HG03565 (cell line): ENCODE measurements around the gene C1orf198.

Source experiments
- ATAC-seq: cut with Tn5 transposase; IDR thresholded peaks from one replicate; pipeline ENCODE4 v1.9.1; 2021; ENCODE audit warnings: mild to moderate bottlenecking, moderate library complexity; ENCODE audit not compliant: unreplicated experiment

The C1orf198 gene, protein sequence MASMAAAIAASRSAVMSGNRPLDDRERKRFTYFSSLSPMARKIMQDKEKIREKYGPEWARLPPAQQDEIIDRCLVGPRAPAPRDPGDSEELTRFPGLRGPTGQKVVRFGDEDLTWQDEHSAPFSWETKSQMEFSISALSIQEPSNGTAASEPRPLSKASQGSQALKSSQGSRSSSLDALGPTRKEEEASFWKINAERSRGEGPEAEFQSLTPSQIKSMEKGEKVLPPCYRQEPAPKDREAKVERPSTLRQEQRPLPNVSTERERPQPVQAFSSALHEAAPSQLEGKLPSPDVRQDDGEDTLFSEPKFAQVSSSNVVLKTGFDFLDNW

GRCh38 chr1:230867903-230868735, at the start of gene C1orf198:
TSS of gene C1orf198 (minus strand) at chr1:230868521. CDS start at chr1:230868512, 9 bp downstream.
- peak; percentile 34 for ATAC-seq

DNA sequence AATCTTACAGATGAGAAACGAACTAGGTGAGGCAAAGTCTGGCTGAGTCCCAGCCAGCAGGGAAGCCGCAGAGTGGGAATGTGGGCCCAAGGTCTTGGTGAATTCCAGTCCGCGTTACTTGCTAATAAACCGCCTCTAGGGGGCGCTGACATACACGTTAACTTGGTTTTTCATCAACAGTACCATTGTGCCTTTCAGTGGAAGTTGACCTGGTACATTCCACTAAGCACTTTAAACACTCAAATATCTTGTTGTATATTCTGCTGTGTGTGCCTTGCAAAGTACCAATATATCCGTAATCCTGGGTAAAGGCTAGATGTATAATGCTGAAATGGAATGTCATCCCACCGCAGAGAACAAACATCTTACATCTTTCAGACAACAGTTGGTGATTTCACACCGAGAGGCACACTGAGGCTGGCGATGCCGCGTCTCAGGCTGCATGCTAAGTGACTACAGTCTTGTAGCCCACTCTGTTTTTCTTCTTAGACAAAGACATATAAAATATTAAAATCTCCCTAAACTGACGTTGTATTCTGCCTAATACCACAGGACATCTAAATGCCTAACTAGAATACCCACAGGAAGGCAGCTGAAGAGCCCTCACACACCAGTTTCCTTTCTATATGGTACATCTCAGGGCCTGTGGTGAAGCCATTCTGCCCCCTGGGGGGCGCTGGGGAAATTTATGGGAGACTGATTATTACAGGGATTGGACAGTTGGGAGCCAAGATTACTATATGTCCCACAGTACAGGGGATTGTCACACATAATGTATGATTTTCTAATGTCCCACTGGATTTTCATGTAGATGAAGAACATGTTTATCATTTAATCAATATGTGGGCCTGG, 49.2 kb upstream of the C1orf198 start:
- no peak for ATAC-seq

- ATAC-seq, result no peak
Measured at GRCh38 chr1:230916587-230917283, 48.4 kb upstream of the C1orf198 start.

- no peak for ATAC-seq
Measured at GRCh38 chr1:230915078-230915477, 46.8 kb upstream of the C1orf198 start.

- no peak for ATAC-seq
Measured at GRCh38 chr1:230913496-230913895, 45.2 kb upstream of the C1orf198 start.

GRCh38 chr1:230910755-230911117, 42.4 kb upstream of the C1orf198 start:
- ATAC-seq, result no peak

- no peak for ATAC-seq
Measured at GRCh38 chr1:230909974-230910754, 41.8 kb upstream of the C1orf198 start.

DNA sequence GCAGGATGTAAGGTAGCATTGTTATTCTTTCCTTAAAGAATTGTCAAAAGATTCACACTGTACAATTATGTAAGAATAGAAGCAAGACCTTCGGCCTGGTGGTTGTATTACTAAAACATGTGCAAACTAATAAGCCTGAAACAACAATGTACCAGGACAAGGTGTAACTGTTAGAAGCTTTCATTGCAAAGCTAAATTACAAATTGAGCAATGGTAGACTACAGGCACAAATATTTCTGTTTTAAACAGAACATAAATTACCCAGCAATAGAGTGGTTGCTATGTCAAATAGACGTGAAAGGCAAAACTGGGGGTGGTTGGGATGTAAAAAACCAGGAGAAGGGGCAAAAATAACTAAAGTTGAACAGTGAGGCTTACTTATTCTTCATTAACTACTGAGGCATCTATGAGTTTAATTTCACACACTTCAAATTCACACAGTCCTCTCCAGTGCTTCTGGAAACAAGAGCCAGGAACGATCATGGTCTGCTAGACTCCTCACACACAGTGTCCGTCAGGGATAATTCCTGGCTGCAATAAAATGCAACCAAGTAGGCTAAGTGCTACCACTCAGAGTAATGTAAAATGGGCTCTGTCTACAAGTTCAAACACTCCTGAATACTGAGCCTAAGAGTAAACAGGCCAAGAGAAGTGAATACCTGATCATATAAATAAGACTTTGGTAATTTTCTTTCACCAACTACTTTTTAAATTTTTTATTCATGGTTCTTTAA, 39.3 kb upstream of the C1orf198 start:
- ATAC-seq, result no peak

DNA sequence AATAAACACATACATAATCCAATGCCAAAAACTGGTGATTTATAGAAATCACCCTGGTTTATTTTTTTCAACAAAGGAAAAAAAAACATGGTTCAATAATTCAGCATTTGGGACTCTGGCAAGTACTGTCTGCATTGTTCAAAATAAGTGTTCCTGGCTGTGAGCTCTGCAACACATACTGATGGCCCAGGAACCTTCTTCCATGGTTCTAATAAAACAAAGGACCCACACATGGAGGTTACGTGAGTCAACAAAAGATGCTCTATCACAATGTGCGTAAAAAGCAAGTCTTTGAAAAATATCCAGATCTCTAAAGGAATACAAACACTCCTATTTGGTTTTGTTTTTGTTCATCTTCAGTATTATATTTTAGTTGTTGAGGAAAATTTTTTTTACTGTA, 37.9 kb upstream of the C1orf198 start:
- no peak for ATAC-seq

DNA sequence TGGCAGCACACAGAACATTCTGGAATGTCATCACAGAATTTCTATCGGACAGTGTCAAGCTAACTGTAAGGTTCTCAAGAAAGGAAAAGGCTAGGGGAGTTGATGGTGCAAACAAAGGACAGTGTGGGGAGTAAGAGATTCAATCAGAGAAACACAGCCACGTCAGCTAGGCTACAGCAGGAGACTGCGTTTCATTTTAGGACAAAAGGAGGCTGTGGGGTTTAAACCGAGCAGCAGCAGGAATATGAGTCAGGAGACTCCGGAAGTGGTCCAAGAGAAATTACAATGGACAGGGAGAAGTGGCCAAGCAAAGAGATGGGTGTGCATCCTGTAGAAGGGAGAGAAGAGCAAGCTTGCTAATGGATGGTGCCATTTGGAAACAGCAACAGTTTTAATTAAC, 37.4 kb upstream of the C1orf198 start:
- no peak for ATAC-seq

GRCh38 chr1:230902349-230902923, 34.1 kb upstream of the C1orf198 start:
- ATAC-seq, result no peak

DNA sequence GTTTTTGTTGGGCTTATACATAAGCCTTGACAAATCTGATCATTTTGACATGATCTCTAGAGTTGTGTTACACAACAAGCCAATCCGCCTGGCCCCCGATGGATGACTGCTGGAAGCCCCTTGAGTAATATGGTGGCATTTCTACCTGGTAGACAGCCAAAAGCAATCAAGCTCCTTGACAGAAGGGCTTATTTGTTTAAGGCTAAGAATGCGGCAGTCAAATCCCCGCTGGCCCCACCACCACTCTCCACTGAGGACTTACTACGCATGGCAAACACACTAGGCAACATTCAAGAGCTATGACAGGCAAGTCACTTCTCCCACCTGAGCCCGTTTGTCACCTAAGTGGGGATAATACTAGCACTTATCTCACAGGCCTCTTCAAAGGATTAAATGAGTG, 33.4 kb upstream of the C1orf198 start:
- no peak for ATAC-seq

- ATAC-seq, result no peak
Measured at GRCh38 chr1:230900984-230901383, 32.7 kb upstream of the C1orf198 start.

- ATAC-seq, result no peak
Measured at GRCh38 chr1:230899841-230900251, 31.5 kb upstream of the C1orf198 start.

DNA sequence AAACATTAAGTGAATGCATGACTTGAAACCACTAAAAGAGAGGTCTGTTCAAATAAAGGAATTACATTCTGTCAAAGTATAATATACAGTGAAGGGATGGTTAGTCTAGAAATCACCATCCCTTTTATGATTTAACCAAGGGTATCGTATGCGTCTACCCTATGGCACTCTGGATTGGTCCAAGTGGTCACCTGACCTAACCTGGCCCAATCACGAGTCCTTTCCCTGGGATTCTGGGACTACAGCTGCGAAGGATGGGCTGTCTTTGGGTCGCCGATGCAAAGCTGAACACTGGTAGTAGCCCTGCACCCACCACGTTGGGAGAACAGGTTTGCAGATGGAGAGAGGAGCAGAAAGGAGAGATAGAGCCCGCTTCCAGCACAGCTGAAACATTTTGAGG, 30.4 kb upstream of the C1orf198 start:
- no peak for ATAC-seq

DNA sequence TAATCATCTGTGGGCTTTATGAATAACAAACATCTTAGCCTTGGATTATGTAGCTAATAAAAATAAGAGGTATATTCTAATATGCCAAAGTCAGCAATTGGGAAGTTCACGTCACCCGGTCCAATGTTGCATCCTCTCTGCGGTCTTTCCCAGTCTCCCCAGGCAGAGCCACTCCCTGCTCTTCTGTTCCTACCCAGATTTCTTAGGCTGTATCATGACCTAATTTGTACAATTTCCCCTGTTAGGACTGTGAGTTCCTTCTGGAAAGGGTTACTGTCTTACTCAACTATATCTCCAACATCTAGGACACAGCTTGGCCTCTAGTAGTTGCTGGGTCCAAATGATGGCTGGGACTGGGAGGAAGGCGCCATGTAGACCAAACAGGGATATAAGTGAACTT, 29.8 kb upstream of the C1orf198 start:
- ATAC-seq, result no peak

GRCh38 chr1:230896779-230897178, 28.5 kb upstream of the C1orf198 start:
- ATAC-seq, result no peak

- ATAC-seq, result no peak
Measured at GRCh38 chr1:230895452-230895851, 27.1 kb upstream of the C1orf198 start.

- no peak for ATAC-seq
Measured at GRCh38 chr1:230894664-230895063, 26.3 kb upstream of the C1orf198 start.
